OCI-LY3 (cell line): ENCODE measurements around the gene DOCK8.

Source experiments
- EZH2phosphoT487 ChIP-seq: fragments of 200-600 bp; shearing (Covaris generic); IDR thresholded peaks from 2 replicates; pipeline ENCODE4 v1.6.1; 2018; ENCODE audit warnings: antibody characterized with exemption, mixed run types, low read depth
- TF ChIP-seq, protein P1 (sequence below): fragments of 200-600, 300-600 bp; sonication (generic); IDR thresholded peaks from 2 replicates; pipeline ENCODE4 v1.5.1; 2014; ENCODE audit warnings: antibody characterized with exemption, low read length, low read depth

DNA sequence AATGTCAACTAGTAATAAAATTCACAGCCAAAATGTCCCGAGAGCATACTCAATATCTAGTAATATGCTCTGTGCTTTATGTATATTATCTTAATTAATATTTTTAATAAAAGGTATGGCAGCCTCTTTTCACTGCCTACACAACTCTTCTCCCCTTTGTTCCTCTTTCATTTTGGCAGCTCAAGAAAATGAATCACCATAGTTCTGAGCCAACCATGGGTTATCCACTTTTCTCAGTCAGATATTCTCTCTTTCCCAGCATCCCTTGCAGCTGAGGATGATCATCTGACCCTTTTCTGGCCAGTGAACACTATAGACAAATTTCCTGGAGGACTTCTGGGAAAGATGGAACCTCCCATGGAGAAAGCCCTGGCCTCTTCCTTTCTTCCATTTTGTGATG lies 8.2 kb upstream of the DOCK8 start:
- TF ChIP-seq, protein P1, sequence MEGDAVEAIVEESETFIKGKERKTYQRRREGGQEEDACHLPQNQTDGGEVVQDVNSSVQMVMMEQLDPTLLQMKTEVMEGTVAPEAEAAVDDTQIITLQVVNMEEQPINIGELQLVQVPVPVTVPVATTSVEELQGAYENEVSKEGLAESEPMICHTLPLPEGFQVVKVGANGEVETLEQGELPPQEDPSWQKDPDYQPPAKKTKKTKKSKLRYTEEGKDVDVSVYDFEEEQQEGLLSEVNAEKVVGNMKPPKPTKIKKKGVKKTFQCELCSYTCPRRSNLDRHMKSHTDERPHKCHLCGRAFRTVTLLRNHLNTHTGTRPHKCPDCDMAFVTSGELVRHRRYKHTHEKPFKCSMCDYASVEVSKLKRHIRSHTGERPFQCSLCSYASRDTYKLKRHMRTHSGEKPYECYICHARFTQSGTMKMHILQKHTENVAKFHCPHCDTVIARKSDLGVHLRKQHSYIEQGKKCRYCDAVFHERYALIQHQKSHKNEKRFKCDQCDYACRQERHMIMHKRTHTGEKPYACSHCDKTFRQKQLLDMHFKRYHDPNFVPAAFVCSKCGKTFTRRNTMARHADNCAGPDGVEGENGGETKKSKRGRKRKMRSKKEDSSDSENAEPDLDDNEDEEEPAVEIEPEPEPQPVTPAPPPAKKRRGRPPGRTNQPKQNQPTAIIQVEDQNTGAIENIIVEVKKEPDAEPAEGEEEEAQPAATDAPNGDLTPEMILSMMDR, result no peak
- TF ChIP-seq EZH2phosphoT487, result no peak
